Nephron progenitor cell (in vitro differentiated cells): ENCODE results near the gene KCNA10.

Experiments
- DNase-seq: peaks from one replicate; pipeline ENCODE4 v3.0.0; 2021
- H3K27ac Mint-ChIP-seq: 2 replicates; pipeline ENCODE4 v1.8.0; 2021; ENCODE audit warnings: mild to moderate bottlenecking, moderate library complexity, mixed read lengths
- H3K27me3 Mint-ChIP-seq: 2 replicates; pipeline ENCODE4 v1.8.0; 2021; ENCODE audit warnings: mild to moderate bottlenecking, low read depth, mixed read lengths; ENCODE audit not compliant: poor library complexity
- H3K36me3 Mint-ChIP-seq: 2 replicates; pipeline ENCODE4 v1.8.0; 2021; ENCODE audit warnings: low read depth, mixed read lengths
- H3K4me1 Mint-ChIP-seq: 2 replicates; pipeline ENCODE4 v1.8.0; 2021; ENCODE audit warnings: mixed read lengths
- H3K4me3 Mint-ChIP-seq: 2 replicates; pipeline ENCODE4 v1.8.0; 2021; ENCODE audit warnings: mild to moderate bottlenecking, moderate library complexity, mixed read lengths
- H3K9me3 Mint-ChIP-seq: 2 replicates; pipeline ENCODE4 v1.8.0; 2021; ENCODE audit warnings: mild to moderate bottlenecking, moderate library complexity, mixed read lengths
- TF ChIP-seq, protein P1 (sequence below): fragments of 200-600 bp; sonication (generic); IDR thresholded peaks from 2 replicates; pipeline ENCODE4 v1.5.0; 2021; ENCODE audit warnings: antibody characterized with exemption

KCNA10 gene

DNA sequence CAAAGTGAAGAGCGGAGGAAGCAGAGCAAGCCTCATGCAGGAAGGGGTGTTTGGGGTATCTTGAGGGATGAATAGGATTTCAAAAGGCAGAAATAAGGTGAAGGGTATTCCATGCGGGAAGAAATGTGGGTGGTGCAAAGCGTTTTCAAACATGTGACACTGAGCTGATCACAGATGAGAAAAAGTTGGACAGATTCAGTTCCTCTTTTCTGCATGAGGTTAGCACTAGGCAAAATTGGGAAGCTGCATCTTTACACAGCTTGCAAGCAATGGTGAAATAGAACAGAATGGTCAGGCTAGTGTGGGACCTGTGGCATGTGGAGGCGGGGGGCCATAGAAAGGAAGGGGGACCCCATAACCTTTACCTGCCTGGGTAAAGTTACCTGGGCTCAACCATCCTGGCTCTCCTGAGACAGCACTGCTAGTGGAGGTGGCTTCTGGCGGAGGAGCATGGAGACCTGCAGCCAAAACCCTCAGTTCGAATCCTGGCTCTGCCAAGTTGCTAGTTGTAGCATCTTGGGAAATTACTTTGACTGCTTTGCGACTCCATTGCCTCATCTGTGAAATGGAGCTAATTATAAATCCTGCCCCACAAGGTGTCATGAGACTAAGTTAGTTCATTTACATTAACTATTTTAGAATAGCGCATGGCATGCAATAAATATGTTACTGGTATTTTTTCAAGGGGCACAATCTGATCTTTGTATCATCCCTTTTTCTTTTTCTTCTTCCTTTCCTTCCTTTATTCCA is 16.4 kb downstream of the KCNA10 start:
- no peaks in the 10 kb centered on the region for H3K9me3 Mint-ChIP-seq
- H3K36me3 Mint-ChIP-seq: no peaks in the 10 kb centered on the region
- no peak overlapping the region for H3K4me3 Mint-ChIP-seq
- peaks cover 3% of the 10 kb centered on the region for H3K27me3 Mint-ChIP-seq
- TF ChIP-seq, protein P1, sequence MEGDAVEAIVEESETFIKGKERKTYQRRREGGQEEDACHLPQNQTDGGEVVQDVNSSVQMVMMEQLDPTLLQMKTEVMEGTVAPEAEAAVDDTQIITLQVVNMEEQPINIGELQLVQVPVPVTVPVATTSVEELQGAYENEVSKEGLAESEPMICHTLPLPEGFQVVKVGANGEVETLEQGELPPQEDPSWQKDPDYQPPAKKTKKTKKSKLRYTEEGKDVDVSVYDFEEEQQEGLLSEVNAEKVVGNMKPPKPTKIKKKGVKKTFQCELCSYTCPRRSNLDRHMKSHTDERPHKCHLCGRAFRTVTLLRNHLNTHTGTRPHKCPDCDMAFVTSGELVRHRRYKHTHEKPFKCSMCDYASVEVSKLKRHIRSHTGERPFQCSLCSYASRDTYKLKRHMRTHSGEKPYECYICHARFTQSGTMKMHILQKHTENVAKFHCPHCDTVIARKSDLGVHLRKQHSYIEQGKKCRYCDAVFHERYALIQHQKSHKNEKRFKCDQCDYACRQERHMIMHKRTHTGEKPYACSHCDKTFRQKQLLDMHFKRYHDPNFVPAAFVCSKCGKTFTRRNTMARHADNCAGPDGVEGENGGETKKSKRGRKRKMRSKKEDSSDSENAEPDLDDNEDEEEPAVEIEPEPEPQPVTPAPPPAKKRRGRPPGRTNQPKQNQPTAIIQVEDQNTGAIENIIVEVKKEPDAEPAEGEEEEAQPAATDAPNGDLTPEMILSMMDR: no peak
- DNase-seq: no peak
- H3K4me1 Mint-ChIP-seq: peaks cover 25% of the 10 kb centered on the region
- H3K27ac Mint-ChIP-seq: no peak overlapping the region

DNA sequence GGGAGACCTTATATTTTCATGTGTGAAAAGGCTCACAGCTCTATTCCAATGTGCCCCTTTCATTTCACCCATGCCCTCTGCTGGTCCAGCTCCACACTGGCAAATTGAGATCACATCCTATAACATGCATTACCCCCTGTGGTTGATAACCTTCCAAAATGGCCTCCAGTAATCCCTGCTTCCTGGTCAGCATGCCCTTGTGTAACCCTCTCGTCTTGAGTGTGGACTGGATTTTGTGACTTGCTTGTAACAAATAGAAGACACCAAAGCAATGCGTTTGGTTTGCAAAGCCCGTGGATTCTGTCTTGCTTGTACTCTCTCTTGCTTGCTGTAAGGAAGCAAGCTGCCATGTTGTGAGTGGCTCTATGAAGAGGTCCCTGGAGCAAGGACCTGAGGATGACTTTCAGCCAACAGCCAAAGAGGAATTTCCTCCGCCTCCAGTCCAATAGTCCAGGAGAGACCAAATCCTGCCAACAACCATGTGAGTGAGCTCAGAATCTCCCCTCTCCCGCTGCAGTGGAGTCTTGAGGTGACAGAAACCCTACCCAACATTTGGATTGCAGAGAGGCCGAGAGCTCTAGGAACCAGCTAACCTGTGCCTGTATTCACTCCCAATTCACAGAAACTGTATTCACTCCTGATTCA is 17.4 kb downstream of the KCNA10 start:
- H3K27me3 Mint-ChIP-seq: peaks cover 3% of the 10 kb centered on the region
- DNase-seq: no peak
- H3K4me1 Mint-ChIP-seq: peaks cover 15% of the 10 kb centered on the region
- no peaks in the 10 kb centered on the region for H3K36me3 Mint-ChIP-seq
- H3K4me3 Mint-ChIP-seq: no peak overlapping the region
- H3K27ac Mint-ChIP-seq: no peak overlapping the region
- TF ChIP-seq, protein P1: no peak
- H3K9me3 Mint-ChIP-seq: no peaks in the 10 kb centered on the region

DNA sequence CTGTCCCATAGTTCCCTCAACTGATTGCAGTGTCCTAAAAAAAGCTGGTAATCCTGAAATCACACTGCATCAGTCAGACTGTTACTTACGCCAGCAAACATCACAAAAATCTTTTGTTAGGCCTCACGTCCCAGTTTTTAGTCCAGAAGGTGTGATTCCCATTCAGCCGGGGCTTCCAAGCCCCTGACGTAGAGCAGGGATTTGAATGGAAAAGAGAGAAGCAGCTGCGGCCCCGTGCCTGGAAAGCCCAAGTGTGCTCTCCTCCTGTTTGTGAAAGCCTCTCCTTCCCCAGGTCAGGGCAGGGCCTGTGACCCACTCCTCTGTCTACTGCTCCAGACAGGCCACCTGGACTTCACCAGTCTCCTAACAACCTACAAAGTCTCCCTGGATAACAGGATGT is 20.7 kb downstream of the KCNA10 start:
- Mint-ChIP-seq H3K27me3 (peaks cover 10% of the 10 kb centered on the region), H3K4me1 (peaks cover 17% of the 10 kb centered on the region), H3K36me3 (no peaks in the 10 kb centered on the region), H3K9me3 (no peaks in the 10 kb centered on the region), H3K27ac (no peak overlapping the region), H3K4me3 (no peak overlapping the region)
- no peak for DNase-seq
- TF ChIP-seq, protein P1: no peak

DNA sequence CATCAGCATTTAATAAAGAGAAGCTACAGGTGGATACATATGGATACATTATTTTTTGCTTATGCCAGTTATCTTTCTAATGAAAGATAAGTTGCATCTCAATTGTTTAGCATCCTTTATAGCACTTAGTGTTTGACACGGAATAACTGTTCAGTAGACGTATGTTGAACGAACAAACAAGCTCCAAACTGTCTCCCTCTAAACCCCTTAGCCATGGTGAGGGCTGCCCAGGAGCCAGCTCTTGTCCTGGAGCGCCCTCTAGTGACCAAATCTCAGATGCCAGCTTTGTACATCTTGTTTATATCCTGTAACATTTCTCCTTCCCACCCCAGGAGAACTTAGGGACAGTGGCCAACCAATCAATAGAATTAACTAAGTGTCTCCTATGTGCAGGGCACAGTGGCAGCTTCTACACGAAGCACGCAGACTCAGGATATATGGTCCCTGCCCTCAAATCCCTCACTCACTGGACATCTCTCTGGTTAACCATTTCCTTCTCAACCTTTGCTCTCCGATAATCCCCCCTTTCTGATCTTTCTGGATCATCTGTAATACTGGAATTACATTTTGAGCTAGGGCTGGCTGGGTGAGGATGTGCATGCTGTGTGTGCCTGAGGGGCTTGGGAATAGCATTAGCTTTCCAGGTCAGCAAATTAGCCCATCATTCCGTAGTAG is 22.9 kb downstream of the KCNA10 start:
- Mint-ChIP-seq H3K4me3 (no peak overlapping the region), H3K27me3 (peaks cover 15% of the 10 kb centered on the region), H3K9me3 (no peaks in the 10 kb centered on the region), H3K4me1 (peaks cover 17% of the 10 kb centered on the region), H3K27ac (no peak overlapping the region), H3K36me3 (no peaks in the 10 kb centered on the region)
- DNase-seq: peak; percentile 89
- TF ChIP-seq, protein P1: peak; percentile 97

DNA sequence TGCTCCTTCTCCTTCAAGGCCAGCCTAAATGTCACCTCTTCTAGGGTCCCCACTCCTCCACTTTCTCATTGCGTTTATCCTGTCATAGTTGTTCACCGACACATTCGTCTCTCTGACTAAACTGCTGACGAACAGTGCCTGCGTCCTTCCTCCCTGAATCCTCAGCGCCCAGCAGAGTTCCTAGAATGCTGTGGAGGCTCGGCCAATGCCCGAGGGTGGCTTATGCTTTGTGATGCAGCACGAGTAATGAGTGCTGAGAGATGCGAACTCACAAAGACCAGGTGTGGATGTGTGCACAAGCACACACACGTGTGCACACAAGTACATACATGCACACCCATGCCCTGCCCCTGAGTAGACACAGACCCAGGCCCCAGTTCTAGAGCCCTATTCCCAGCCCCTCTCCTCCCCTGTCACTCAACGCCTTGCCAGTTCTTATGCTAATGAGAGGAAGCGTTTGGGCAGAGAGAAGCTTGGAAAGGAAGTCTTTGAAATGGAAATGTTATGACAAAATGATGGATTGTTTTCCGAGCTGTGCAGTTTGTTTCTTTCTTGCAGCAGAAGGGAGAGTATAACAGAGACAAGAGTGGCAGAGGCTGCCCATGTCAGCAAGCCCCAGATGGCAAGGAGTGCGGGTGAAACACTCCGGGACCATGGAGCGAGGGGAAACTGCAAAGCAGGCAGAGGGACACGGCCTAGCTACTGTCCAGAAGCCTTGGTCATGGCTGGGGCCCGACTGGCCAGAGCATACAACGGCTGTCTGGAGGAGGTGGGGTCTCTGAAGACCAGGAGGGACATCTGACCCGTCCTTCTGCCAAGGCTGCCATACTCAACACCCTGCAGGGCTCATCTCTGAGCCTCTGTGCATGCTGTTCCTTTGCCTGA is 24.2 kb downstream of the KCNA10 start:
- Mint-ChIP-seq H3K4me1 (peaks cover 17% of the 10 kb centered on the region), H3K9me3 (no peaks in the 10 kb centered on the region), H3K36me3 (no peaks in the 10 kb centered on the region), H3K4me3 (no peak overlapping the region), H3K27me3 (peaks cover 12% of the 10 kb centered on the region), H3K27ac (no peak overlapping the region)
- DNase-seq: no peak
- TF ChIP-seq, protein P1: no peak
